ENCODE results near the gene SPON1.

The SPON1 gene

GRCh38 chr11:14306481-14306880 lies 344.0 kb downstream of the SPON1 start:
- no peak overlapping the region for H3K4me3 ChIP-seq (replicated peaks in 1 of 2; ENCODE audit: low read depth in 2 of 2, low read length in 2 of 2)
- DNase-seq (ENCODE audit: low read depth in 2 of 2): no peak
- peak; percentile 3 for TF ChIP-seq CTCF (IDR thresholded peaks at IDR 0.05; ENCODE audit: low read depth, low read length)

DNA sequence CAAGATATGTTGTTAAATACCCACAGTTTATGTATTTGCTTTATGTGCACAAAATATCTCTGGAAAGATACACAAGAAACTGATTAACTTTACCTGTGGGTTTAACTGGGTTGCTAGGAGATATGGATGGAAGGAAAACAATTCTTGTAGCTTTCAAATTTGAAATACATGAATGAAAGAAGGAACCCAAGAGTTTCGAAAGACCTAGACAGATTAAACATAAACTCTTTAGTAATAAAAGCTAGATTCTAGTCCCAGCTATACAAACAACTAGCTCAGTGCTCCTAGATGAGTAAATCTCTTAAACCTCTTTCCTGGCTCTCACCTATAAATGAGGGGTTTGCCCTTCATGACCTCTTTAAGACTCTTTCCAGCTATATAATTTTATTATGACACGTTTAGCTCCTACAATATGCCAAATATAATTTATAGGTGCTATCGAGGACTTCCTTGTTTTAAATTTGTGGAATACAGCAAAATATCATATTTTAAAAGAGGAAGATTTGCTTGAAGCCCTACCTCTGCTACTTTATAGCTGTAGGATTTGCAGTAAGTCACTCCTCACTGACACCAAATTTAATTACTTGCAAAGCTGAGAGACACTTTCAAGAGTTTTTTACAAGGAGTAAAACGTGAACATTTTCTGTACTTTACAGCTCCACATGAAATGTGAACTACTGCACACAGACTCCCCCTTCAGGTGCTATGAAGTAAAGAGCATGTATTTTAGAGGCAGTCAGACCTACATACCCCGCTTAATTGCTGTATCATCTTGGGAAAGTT lies 345.8 kb downstream of the SPON1 start:
- TF ChIP-seq CTCF (IDR thresholded peaks at IDR 0.05; ENCODE audit: low read depth, low read length): peak; percentile 69
- DNase-seq (ENCODE audit: low read depth in 2 of 2): peak; percentile 68 to 70
- no peak overlapping the region for H3K4me3 ChIP-seq (replicated peaks in 1 of 2; ENCODE audit: low read depth in 2 of 2, low read length in 2 of 2)

GRCh38 chr11:14308897-14309387 lies 346.4 kb downstream of the SPON1 start:
- no peak for TF ChIP-seq CTCF (IDR thresholded peaks at IDR 0.05; ENCODE audit: low read depth, low read length)
- DNase-seq (ENCODE audit: low read depth in 2 of 2): no peak
- H3K4me3 ChIP-seq (replicated peaks in 1 of 2; ENCODE audit: low read depth in 2 of 2, low read length in 2 of 2): no peak overlapping the region

DNA sequence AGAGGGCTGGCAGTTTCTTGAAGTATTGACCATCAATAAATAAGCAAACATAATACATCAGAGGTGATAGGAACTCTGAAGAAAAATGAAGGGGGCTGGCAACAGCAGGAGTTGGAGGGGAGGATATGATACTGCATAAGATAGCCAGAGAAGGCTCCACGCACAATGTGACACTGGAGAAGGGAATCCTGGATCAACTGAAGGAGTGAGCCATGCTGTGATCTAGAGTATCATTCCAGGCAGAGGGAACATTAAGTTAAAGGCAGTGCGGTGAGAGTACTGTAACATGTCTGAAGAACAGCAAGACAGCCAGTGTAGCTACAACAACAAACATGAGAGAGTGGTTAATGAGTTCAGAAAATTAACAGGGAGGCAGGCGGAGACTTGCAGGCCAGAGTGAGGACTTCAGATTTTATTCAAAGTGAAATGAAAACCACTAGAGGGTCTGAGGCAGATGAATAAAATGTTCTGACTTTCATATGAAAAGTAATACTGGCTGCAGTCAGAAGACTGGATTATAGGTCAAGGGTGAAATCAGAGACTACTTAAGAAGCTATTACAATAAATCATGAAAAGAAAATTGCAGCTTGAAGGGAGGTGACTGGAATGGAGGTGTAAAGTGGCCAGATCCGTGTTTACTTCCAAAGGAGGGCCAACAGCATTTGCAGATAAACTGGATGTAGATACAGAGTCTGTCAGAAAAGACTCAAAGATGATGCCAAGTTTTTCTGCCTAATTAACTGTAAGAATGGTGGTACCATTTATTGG lies 347.1 kb downstream of the SPON1 start:
- H3K4me3 ChIP-seq (replicated peaks in 1 of 2; ENCODE audit: low read depth in 2 of 2, low read length in 2 of 2): no peak overlapping the region
- no peak for DNase-seq (ENCODE audit: low read depth in 2 of 2)
- TF ChIP-seq CTCF (IDR thresholded peaks at IDR 0.05; ENCODE audit: low read depth, low read length): no peak

DNA sequence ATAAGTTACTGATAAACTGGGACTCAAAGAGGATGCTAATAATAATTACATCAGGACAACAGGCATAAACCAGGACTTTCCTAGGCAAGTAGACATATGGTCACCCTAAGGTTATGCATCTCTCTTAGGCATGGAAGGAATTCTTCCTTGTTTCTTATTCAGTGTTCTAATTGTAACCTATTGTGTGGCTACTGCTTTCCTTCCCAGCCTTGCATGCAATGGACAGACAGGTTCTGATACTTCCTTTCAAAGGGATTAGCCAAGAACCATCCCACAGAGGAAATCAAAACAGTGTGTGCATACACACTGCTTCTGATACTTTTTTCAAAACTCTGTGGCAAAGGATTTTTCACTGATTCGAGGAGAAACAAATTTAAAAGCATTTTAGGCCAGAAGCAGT lies 348.2 kb downstream of the SPON1 start:
- H3K4me3 ChIP-seq (replicated peaks in 1 of 2; ENCODE audit: low read depth in 2 of 2, low read length in 2 of 2): no peak overlapping the region
- TF ChIP-seq CTCF (IDR thresholded peaks at IDR 0.05; ENCODE audit: low read depth, low read length): no peak
- peak; percentile 38 to 50 for DNase-seq (ENCODE audit: low read depth in 2 of 2)

- no peak for TF ChIP-seq CTCF (IDR thresholded peaks at IDR 0.05; ENCODE audit: low read depth, low read length)
- H3K4me3 ChIP-seq (replicated peaks in 1 of 2; ENCODE audit: low read depth in 2 of 2, low read length in 2 of 2): no peak overlapping the region
- peak in 1 of 2 donors; percentile 38 for DNase-seq (ENCODE audit: low read depth in 2 of 2)
Measured at GRCh38 chr11:14312736-14313438, 350.4 kb downstream of the SPON1 start.

Measured in cardiac fibroblast (primary cell).